MM.1S (cell line): ENCODE results near the gene COL6A2.
"Not testable (repeated sequence)": the region's sequence is repeated elsewhere in the genome, so short reads cannot be mapped to it uniquely, and the experiment has no call there.

ENCODE experiments used
- DNase-seq: peaks from one replicate; pipeline ENCODE4 v3.0.0-alpha.2; 2015
- H2AFZ ChIP-seq: fragments of 300-600 bp; sonication (generic); 2 replicates; pipeline ENCODE4 v1.6.0; 2016; ENCODE audit warnings: antibody characterized with exemption, low read length
- H3F3A ChIP-seq: fragments of 300-600 bp; sonication (generic); 2 replicates; pipeline ENCODE4 v1.6.1; 2016; ENCODE audit warnings: mild to moderate bottlenecking, antibody characterized with exemption, low read length, moderate library complexity, mixed read lengths; ENCODE audit not compliant: insufficient read depth
- H3K27ac ChIP-seq: fragments of 300-600 bp; sonication (generic); 2 replicates; pipeline ENCODE4 v1.5.1; 2016; ENCODE audit warnings: mild to moderate bottlenecking, low read length
- H3K27me3 ChIP-seq: fragments of 300-600 bp; sonication (generic); replicated peaks from 2 replicates; pipeline ENCODE4 v1.6.0; 2016; ENCODE audit warnings: low read length; ENCODE audit not compliant: insufficient read depth
- H3K36me3 ChIP-seq: fragments of 300-600 bp; sonication (generic); replicated peaks from 2 replicates; pipeline ENCODE4 v1.6.1; 2016; ENCODE audit warnings: mild to moderate bottlenecking, low read length, mixed read lengths; ENCODE audit not compliant: insufficient read depth
- H3K4me1 ChIP-seq: fragments of 300-600 bp; sonication (generic); 2 replicates; pipeline ENCODE4 v1.6.1; 2016; ENCODE audit warnings: low read length, mixed read lengths
- H3K4me2 ChIP-seq: fragments of 300-600 bp; sonication (generic); 2 replicates; pipeline ENCODE4 v1.6.0; 2016; ENCODE audit warnings: low read depth, low read length
- H3K4me3 ChIP-seq: fragments of 300-600 bp; sonication (generic); 2 replicates; pipeline ENCODE4 v1.5.1; 2016; ENCODE audit warnings: low read length, mixed read lengths
- H3K79me2 ChIP-seq: fragments of 300-600 bp; sonication (generic); 2 replicates; pipeline ENCODE4 v1.6.1; 2016; ENCODE audit warnings: mixed run types, low read length, mixed read lengths
- H3K9ac ChIP-seq: fragments of 300-600 bp; sonication (generic); 2 replicates; pipeline ENCODE4 v1.6.1; 2016; ENCODE audit warnings: low read length, mixed read lengths
- H3K9me2 ChIP-seq: fragments of 300-600 bp; sonication (generic); replicated peaks from 2 replicates; pipeline ENCODE4 v1.6.1; 2016; ENCODE audit warnings: mild to moderate bottlenecking, low read length, mixed read lengths; ENCODE audit not compliant: insufficient read depth
- H3K9me3 ChIP-seq: fragments of 300-600 bp; sonication (generic); replicated peaks from 2 replicates; pipeline ENCODE4 v1.6.1; 2016; ENCODE audit warnings: mild to moderate bottlenecking, low read length, mixed read lengths; ENCODE audit not compliant: insufficient read depth
- H4K20me1 ChIP-seq: fragments of 300-600 bp; sonication (generic); 2 replicates; pipeline ENCODE4 v1.6.1; 2016; ENCODE audit warnings: mild to moderate bottlenecking, low read length, moderate library complexity, mixed read lengths; ENCODE audit not compliant: insufficient read depth
- EZH2 ChIP-seq: fragments of 300-600 bp; sonication (generic); optimal IDR thresholded peaks from 2 replicates; pipeline ENCODE3; 2017; ENCODE audit warnings: low read depth, mild to moderate bottlenecking, antibody characterized with exemption, low read length, mixed read lengths
- EZH2phosphoT487 ChIP-seq: fragments of 300-600 bp; sonication (generic); IDR thresholded peaks from 2 replicates; pipeline ENCODE4 v1.6.1; 2018; ENCODE audit warnings: antibody characterized with exemption, low read length
- TF ChIP-seq, protein P1 (sequence below): fragments of 300-600 bp; sonication (generic); IDR thresholded peaks from 2 replicates; pipeline ENCODE4 v1.5.1; 2016; ENCODE audit warnings: antibody characterized with exemption, low read length, mixed read lengths

The COL6A2 gene

DNA sequence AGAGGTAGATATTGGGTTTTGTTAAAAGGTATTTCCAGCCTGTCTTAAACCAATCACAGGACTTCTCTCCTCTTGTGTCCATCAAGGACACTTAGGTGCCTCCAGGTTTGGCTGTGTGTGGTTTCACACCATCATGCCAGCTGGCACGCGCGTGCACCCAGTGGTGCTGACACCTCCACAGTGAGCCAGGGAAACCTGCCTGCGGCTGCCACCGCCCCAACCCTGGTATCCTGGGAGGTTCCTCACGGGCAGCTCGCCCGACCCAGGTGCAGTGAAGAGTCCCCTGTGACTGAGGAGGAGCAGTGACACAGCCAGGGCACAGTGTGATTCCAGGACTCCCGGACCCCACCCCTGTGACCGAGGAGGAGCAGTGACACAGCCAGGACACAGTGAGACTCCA lies 13.2 kb upstream of the COL6A2 start:
- no peak overlapping the region for H3K9ac ChIP-seq
- H3K4me3 ChIP-seq, result no peak overlapping the region
- peaks cover 89% of the 10 kb centered on the region for H3K27me3 ChIP-seq
- no peaks in the 10 kb centered on the region for H3K36me3 ChIP-seq
- TF ChIP-seq, protein P1, sequence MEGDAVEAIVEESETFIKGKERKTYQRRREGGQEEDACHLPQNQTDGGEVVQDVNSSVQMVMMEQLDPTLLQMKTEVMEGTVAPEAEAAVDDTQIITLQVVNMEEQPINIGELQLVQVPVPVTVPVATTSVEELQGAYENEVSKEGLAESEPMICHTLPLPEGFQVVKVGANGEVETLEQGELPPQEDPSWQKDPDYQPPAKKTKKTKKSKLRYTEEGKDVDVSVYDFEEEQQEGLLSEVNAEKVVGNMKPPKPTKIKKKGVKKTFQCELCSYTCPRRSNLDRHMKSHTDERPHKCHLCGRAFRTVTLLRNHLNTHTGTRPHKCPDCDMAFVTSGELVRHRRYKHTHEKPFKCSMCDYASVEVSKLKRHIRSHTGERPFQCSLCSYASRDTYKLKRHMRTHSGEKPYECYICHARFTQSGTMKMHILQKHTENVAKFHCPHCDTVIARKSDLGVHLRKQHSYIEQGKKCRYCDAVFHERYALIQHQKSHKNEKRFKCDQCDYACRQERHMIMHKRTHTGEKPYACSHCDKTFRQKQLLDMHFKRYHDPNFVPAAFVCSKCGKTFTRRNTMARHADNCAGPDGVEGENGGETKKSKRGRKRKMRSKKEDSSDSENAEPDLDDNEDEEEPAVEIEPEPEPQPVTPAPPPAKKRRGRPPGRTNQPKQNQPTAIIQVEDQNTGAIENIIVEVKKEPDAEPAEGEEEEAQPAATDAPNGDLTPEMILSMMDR, result no peak
- TF ChIP-seq EZH2phosphoT487 (no peak), EZH2 (no peak)
- no peaks in the 10 kb centered on the region for H3K9me3 ChIP-seq
- H3F3A ChIP-seq, result no peaks in the 10 kb centered on the region
- H3K9me2 ChIP-seq, result no peaks in the 10 kb centered on the region
- no peak overlapping the region for H2AFZ ChIP-seq
- H4K20me1 ChIP-seq, result no peaks in the 10 kb centered on the region
- H3K4me1 ChIP-seq, result no peaks in the 10 kb centered on the region
- no peak overlapping the region for H3K27ac ChIP-seq
- no peak overlapping the region for H3K4me2 ChIP-seq
- DNase-seq, result no peak
- H3K79me2 ChIP-seq, result no peaks in the 10 kb centered on the region

DNA sequence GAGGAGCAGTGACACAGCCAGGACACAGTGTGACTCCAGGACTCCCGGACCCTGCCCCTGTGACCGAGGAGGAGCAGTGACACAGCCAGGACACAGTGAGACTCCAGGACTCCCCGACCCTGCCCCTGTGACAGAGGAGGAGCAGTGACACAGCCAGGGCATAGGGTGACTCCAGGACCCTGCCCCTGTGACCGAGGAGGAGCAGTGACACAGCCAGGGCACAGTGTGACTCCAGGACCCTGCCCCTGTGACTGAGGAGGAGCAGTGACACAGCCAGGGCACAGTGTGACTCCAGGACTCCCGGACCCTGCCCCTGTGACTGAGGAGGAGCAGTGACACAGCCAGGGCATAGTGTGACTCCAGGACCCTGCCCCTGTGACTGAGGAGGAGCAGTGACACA lies 12.7 kb upstream of the COL6A2 start:
- H3K27me3 ChIP-seq, result peaks cover 85% of the 10 kb centered on the region
- H3K36me3 ChIP-seq, H3K4me1 ChIP-seq, H3K9me3 ChIP-seq, H3K9me2 ChIP-seq, H3K79me2 ChIP-seq, H3K27ac ChIP-seq, H3K9ac ChIP-seq, H3K4me2 ChIP-seq, H2AFZ ChIP-seq, H4K20me1 ChIP-seq, DNase-seq, H3F3A ChIP-seq, H3K4me3 ChIP-seq: not testable (repeated sequence)

DNA sequence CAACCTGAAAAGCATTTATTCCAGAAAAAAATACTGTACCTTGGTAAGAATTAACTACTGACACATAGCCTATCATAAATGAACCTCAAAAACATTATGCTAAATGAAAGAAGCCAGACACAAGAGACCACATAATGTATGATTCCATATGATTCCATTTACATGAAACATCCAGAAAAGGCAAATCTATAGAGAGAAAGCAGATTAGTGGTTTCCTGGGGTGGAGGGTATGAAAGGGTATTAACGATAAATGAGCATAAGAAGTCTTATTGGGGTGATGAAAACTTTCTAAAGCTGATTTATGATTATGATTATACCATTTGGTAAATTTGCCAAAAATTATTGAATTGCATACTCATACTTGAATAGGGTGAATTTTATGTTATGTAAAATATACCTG lies 10.3 kb upstream of the COL6A2 start:
- no peak overlapping the region for H3K9ac ChIP-seq
- no peak for DNase-seq
- no peaks in the 10 kb centered on the region for H3K9me2 ChIP-seq
- no peak overlapping the region for H3K4me3 ChIP-seq
- H3K4me2 ChIP-seq, result no peak overlapping the region
- H3K4me1 ChIP-seq, result no peaks in the 10 kb centered on the region
- H3K79me2 ChIP-seq, result no peaks in the 10 kb centered on the region
- no peak overlapping the region for H3K27ac ChIP-seq
- TF ChIP-seq, protein P1, result no peak
- TF ChIP-seq EZH2phosphoT487 (no peak), EZH2 (no peak)
- no peaks in the 10 kb centered on the region for H3K36me3 ChIP-seq
- no peaks in the 10 kb centered on the region for H3K9me3 ChIP-seq
- H3F3A ChIP-seq, result no peaks in the 10 kb centered on the region
- H4K20me1 ChIP-seq, result no peaks in the 10 kb centered on the region
- peaks cover 75% of the 10 kb centered on the region for H3K27me3 ChIP-seq
- no peak overlapping the region for H2AFZ ChIP-seq

DNA sequence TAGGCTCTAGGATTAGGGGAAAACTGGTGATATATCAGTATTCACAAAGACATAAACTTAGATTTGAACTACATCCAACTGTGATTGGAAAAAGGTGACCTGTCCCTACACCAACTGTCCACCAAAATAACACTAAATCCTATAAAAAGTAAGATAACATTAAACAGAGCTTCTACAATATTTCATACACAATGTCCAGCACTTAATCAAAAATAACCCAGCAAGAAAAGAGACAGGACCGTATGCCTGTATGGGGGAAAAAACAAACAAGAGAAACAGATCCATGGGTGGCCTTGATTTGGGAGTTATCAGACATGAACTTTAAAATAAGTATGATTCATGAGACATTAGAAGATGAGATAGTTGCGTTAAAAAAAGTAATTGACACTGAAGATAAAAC lies 9.7 kb upstream of the COL6A2 start:
- Histone ChIP-seq H3F3A (no peaks in the 10 kb centered on the region), H3K9me3 (no peaks in the 10 kb centered on the region), H3K27me3 (peaks cover 74% of the 10 kb centered on the region), H4K20me1 (no peaks in the 10 kb centered on the region), H3K4me3 (no peak overlapping the region), H3K4me1 (no peaks in the 10 kb centered on the region), H3K4me2 (no peak overlapping the region), H3K9me2 (no peaks in the 10 kb centered on the region), H2AFZ (no peak overlapping the region), H3K9ac (no peak overlapping the region), H3K27ac (no peak overlapping the region), H3K79me2 (no peaks in the 10 kb centered on the region), H3K36me3 (no peaks in the 10 kb centered on the region)
- no peak for DNase-seq
- no peak for TF ChIP-seq EZH2phosphoT487
- TF ChIP-seq, protein P1, result no peak
- TF ChIP-seq EZH2, result no peak
